Measurements from ENCODE around the gene MXD3. TPM values are rescaled to one million over a fixed set of nuclear protein-coding genes. Genes with fewer than 3 reads are reported as not detected.
"Not testable (repeated sequence)": the region's sequence is repeated elsewhere in the genome, so short reads cannot be mapped to it uniquely, and the experiment has no call there.

Gene MXD3, protein sequence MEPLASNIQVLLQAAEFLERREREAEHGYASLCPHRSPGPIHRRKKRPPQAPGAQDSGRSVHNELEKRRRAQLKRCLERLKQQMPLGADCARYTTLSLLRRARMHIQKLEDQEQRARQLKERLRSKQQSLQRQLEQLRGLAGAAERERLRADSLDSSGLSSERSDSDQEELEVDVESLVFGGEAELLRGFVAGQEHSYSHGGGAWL
- 6.9 TPM for total RNA-seq

DNA sequence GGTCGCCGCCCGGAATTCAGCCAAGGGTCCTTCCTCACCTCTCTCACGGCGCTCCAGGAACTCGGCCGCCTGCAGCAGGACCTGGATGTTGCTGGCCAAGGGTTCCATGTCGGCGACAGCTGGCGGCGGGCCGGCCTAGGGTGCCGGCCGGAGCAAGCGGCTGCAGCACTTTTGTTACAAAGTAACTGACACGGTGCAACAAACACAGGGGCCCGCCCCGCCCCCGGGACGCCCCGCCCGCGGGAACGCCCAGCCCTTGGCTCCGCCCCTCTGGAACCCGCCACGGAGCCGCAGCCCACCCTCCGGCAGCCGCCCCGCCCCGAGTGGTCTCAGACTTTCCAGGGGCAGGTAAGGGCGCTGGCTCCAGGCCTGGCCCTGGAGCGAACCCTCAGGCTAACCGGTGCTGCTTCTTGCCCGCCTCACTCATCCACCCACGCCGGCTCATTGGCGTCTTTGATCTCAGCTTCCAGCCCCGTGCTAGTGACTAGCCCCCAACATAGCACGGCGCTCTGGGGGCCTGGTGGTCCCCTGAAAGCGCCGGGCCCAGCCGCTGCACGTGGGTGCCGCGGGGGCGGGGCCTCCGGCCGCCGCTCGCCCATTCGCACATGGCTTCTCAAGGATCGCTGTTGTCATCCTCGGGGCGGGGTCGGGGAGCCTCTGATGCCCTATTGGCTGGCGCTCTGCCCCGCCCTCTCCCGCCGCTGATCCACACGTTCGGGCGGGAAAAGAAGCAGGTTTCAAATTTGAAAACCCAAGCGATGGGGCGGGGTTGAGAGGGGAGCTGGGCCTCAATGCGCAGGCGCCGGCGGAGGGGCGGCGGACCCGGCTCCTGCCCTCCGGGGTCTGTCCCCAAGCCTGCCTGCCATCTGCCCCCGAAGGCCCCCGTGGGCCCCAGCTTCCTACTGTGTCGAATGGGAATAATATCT lies at the start of gene MXD3:
TSS of gene MXD3 (minus strand) at position 176 of the 926 bp plus-strand sequence. CDS start at position 108, 68 bp downstream.
- peaks cover 67% of the 10 kb centered on the region for H3K4me1 ChIP-seq (ENCODE audit: insufficient read depth, low read length)
- no peaks in the 10 kb centered on the region for H3K9me3 ChIP-seq (ENCODE audit: low read depth, low read length)
- H3K4me3 ChIP-seq (ENCODE audit: low read length), result peak within 1 kb of the TSS; percentile 44
- no peaks in the 10 kb centered on the region for H3K27me3 ChIP-seq (ENCODE audit: insufficient read depth, low read length)

DNA sequence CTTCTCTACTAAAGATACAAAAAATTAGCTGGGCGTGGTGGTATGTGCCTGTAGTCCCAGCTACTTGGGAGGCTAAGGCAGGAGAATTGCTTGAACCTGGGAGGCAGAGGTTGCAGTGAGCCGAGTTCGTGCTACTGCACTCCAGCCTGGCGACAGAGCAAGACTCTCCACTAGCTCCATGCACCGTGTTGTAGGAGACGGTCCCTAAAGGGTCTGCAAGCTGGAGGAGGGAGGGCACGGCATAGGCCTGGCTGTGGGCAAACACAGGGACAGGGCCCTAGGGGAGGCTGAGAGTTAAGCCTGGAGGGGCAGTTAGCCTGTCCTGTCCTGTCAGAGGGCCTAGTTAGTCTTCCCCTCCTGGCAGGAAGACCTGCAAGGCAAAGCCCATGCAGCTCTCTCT lies 49.0 kb upstream of the MXD3 start:
- not testable (repeated sequence) for H3K27me3 ChIP-seq (ENCODE audit: insufficient read depth, low read length); H3K4me3 ChIP-seq (ENCODE audit: low read length); H3K9me3 ChIP-seq (ENCODE audit: low read depth, low read length)
- peaks cover 85% of the 10 kb centered on the region for H3K4me1 ChIP-seq (ENCODE audit: insufficient read depth, low read length)

DNA sequence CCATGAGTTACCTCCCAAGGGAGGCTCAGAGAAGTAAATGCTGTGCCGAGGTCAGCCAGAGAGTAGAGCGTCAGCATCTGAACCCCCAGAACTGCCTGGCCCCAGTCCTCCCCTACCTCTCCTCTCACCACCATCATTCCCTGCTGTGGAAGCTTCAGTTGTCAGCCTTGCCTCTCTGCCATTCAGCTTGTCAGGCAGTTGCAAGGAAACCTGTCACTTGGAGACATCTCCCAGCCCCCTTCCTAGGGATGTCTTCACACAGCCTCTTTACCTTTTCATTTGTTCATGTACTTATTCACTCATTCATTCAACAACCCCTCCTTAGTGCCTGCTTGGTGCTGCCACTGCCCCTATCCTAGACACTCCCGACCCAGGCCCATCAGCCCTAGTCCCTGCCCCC lies 48.2 kb upstream of the MXD3 start:
- H3K4me1 ChIP-seq (ENCODE audit: insufficient read depth, low read length), result peaks cover 93% of the 10 kb centered on the region
- no peak overlapping the region for H3K4me3 ChIP-seq (ENCODE audit: low read length)

DNA sequence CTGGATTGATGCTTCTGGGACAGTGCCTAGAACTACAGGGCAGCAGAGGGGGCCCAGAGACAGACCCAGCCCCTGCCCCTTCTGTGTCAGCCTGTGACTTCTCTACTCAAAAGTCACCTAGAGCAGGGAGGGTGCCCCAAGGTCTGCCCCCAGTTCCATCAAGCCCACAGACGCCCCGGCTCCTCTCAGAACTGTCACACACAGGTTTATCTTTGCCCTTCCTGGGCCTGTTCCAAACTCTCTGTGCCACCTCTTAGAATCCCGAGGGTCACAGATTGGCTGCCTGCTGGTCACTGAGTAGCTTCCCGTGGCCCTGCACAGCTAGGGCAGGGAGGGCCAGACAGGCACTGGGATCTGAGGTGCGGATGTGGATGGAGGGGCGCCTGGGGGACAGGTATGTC lies 47.8 kb upstream of the MXD3 start:
- peaks cover 93% of the 10 kb centered on the region for H3K4me1 ChIP-seq (ENCODE audit: insufficient read depth, low read length)
- H3K9me3 ChIP-seq (ENCODE audit: low read depth, low read length), result no peaks in the 10 kb centered on the region
- H3K27me3 ChIP-seq (ENCODE audit: insufficient read depth, low read length), result no peaks in the 10 kb centered on the region
- peak overlapping the region; percentile 61 for H3K4me3 ChIP-seq (ENCODE audit: low read length)

More for the DNA sequence above, 48.2 kb upstream of the MXD3 start:
- Histone ChIP-seq H3K9me3 (ENCODE audit: low read depth, low read length) (no peaks in the 10 kb centered on the region), H3K27me3 (ENCODE audit: insufficient read depth, low read length) (no peaks in the 10 kb centered on the region)

DNA sequence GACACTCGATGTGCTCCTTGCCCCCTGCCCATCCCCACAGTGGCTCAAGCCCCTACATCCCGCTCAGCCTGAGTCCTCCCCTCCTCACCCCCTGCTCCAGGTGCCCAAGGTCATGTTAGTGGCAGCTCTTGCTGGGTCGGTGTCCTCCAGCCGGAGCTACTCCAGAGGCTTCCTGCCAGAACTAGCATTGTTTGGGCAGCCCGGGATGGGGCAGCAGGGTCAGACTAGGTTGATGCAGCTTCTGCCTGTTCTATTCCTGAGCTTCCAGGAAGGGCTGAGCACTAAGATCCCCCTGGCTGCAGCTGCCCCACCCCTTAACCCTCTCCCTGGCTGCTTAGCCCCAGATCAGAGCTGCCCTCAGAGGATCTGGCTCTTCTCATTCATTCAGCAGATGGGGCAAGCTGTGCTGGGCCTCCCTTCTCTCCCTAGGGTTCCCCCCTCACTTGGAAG lies 46.7 kb upstream of the MXD3 start:
- Histone ChIP-seq H3K4me3 (ENCODE audit: low read length) (peak overlapping the region; percentile 61), H3K9me3 (ENCODE audit: low read depth, low read length) (no peaks in the 10 kb centered on the region), H3K27me3 (ENCODE audit: insufficient read depth, low read length) (no peaks in the 10 kb centered on the region), H3K4me1 (ENCODE audit: insufficient read depth, low read length) (peaks cover 92% of the 10 kb centered on the region)

DNA sequence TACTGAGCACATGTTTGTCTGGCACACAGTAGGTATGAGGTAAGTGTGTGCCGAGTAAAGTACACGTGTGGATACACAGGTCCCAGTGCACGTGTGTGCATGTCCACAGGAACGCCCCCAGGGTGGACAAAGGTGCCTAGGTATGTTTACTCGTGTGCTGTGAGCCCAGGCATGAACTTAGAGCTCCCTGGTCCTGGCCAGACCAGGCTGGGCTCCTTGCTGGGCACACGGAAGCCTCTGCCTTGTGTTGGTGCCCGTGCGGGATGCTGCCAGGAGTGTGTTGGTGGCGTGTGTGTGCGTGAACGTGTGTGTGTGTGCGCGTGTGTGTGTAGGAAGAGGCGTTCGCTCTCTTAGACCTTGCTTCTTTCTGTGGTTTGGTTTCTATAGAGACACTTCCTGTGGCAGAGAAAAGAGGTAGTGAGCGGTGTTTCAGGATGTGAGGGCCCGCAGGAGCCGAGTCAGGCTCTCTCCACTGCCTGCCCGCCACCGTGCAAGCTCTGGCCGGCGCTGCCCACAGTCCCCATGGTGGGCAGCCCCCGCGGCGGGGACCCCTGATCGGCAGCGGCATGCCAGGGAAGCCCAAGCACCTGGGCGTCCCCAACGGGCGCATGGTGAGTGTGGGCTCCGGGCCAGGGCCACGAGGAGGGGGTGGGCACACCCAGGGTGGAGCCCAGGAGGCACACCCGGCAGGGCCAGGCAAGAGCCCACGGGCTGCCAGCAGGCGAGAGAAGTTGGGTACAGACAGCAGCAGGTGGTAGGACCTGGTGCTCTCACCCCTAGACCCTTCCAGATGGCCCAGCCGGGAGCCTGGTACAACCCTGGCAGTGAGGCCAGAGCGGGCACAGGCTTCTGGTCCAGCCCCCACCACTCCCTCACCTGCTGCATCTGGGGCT lies 46.0 kb upstream of the MXD3 start, which contains the start of gene RGS14:
TSS of gene RGS14 (plus strand) at position 466 of the 893 bp plus-strand sequence. CDS start at position 567, 101 bp downstream.
- no peaks in the 10 kb centered on the region for H3K27me3 ChIP-seq (ENCODE audit: insufficient read depth, low read length)
- peaks cover 92% of the 10 kb centered on the region for H3K4me1 ChIP-seq (ENCODE audit: insufficient read depth, low read length)
- no peaks in the 10 kb centered on the region for H3K9me3 ChIP-seq (ENCODE audit: low read depth, low read length)
- peak within 1 kb of the TSS; percentile 61 for H3K4me3 ChIP-seq (ENCODE audit: low read length)

DNA sequence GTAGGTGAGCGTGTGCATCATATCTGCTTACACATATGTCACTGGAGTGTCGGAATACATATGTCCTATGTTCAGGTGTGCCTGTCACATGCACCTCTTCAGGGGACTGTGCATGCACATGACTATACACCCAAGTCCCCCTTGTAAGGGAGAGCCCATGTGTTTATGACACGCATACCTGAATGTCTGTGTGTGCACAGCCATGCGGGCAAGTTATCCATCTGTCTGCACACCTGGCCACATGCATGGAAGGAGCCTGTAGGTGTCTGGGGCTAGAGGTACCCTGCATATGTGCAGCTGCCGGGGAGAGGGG lies 45.4 kb upstream of the MXD3 start:
- no peaks in the 10 kb centered on the region for H3K9me3 ChIP-seq (ENCODE audit: low read depth, low read length)
- H3K4me1 ChIP-seq (ENCODE audit: insufficient read depth, low read length), result peaks cover 92% of the 10 kb centered on the region
- no peak overlapping the region for H3K4me3 ChIP-seq (ENCODE audit: low read length)
- no peaks in the 10 kb centered on the region for H3K27me3 ChIP-seq (ENCODE audit: insufficient read depth, low read length)

DNA sequence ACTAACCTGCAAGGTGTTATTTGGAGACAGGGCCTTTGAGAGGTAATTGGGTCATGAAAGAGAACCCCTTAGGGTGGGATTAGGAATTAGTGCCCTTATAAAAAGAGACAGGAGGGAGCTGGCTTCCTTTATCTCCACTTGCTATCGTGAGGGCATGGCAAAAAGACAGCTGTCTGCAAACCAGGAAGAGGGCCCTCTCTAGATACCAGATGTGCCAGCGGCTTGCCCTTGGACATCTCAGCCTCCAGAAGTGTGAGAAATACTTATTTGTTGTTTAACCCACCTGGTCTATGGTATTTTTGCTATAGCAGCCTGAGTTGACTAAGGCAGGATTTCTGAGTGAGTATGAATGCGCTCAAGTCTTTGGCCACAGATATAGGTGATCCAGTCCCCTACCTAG lies 45.0 kb upstream of the MXD3 start:
- Histone ChIP-seq H3K4me1 (ENCODE audit: insufficient read depth, low read length) (peaks cover 91% of the 10 kb centered on the region), H3K9me3 (ENCODE audit: low read depth, low read length) (no peaks in the 10 kb centered on the region), H3K27me3 (ENCODE audit: insufficient read depth, low read length) (no peaks in the 10 kb centered on the region), H3K4me3 (ENCODE audit: low read length) (no peak overlapping the region)

DNA sequence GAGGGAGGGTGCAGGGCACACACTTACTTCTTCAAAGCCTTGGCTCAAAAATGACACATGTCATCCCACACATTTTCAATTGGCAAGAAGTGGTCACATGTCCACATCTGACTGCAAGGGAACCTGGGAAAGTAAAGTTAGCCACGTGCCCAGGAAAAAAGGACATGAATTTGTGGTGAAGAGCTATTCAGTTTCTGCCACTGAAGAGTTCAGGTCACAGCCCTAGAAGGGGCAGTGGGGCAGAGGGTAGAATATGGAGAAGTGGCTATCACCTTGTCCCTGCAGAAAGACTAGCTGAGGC lies 44.1 kb upstream of the MXD3 start:
- Histone ChIP-seq H3K27me3 (ENCODE audit: insufficient read depth, low read length) (no peaks in the 10 kb centered on the region), H3K4me3 (ENCODE audit: low read length) (no peak overlapping the region), H3K4me1 (ENCODE audit: insufficient read depth, low read length) (peaks cover 86% of the 10 kb centered on the region), H3K9me3 (ENCODE audit: low read depth, low read length) (no peaks in the 10 kb centered on the region)

DNA sequence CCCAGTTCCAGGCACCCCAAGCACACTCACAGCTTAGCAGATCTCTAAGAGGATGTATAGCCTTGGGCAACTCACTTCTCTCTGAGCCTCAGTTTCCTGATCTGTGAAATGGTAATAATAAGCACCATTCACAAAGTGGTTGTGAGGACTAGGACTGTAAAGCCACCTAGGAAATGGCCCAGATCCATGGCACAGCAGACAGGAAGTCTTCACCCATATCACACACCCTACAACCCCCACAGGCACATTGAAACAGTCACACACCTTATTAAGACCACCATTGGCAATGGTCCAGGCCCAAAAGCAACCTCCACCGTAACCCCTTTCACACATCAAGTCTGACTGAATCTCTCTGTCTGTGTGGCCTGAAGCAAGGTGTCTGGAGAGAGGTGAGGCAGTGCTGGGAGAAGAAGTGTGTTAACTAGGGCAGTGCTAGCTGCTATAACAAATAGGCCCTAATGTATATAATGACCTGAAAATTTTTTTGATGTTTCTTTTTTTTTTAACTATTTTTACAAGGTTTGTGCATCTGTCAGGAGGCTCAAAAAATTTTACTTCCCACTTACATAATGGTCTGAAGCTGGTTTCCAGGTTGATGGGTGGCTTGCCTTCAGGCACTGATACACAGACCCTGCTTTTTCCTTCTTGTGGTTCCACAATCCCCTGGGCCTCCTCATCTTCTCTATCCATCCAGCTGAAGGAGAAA lies 43.6 kb upstream of the MXD3 start:
- H3K4me1 ChIP-seq (ENCODE audit: insufficient read depth, low read length), result peaks cover 86% of the 10 kb centered on the region
- no peak overlapping the region for H3K4me3 ChIP-seq (ENCODE audit: low read length)
- H3K27me3 ChIP-seq (ENCODE audit: insufficient read depth, low read length), result no peaks in the 10 kb centered on the region
- no peaks in the 10 kb centered on the region for H3K9me3 ChIP-seq (ENCODE audit: low read depth, low read length)

DNA sequence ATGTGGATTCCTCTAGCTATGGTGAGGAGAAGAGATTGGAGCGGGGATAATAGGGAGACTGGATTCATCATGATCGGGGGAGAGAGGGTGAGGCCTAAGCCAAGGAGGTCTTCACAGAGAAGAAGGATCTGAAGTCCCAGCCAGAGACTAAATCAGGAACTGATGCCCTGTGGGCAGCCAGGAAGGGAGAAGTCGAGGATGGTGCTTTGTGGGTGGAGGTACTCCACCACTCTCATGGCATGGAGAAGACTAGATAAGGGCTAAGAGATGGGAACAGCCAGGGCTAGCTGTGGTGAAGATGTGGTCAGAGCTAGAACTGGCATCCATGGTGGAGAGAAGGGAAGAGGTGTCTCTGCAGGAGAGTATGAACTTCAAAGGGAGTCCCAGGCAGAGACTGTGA lies 43.0 kb upstream of the MXD3 start:
- H3K9me3 ChIP-seq (ENCODE audit: low read depth, low read length), result no peaks in the 10 kb centered on the region
- H3K27me3 ChIP-seq (ENCODE audit: insufficient read depth, low read length), result no peaks in the 10 kb centered on the region
- peaks cover 86% of the 10 kb centered on the region for H3K4me1 ChIP-seq (ENCODE audit: insufficient read depth, low read length)
- no peak overlapping the region for H3K4me3 ChIP-seq (ENCODE audit: low read length)

DNA sequence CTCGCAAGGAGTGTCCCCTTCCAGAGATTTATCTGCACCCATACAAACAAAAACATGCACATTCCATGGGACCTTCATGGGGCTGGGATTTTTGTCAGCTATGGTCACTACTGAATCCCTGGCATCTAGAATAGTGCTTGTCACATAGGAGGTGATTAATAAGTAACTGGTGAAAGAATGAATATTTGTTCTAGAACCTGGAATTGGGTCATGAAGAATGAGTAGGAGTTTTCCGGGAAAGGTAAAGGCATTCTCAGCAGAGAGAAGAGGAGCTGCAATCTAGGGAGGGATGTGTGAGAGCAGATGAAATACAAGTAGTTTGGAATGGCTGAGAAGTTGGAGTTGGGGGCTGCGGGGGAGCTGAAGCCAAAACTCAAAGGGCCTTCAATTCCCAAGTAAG lies 42.6 kb upstream of the MXD3 start:
- H3K27me3 ChIP-seq (ENCODE audit: insufficient read depth, low read length), result no peaks in the 10 kb centered on the region
- peaks cover 86% of the 10 kb centered on the region for H3K4me1 ChIP-seq (ENCODE audit: insufficient read depth, low read length)
- H3K4me3 ChIP-seq (ENCODE audit: low read length), result no peak overlapping the region
- no peaks in the 10 kb centered on the region for H3K9me3 ChIP-seq (ENCODE audit: low read depth, low read length)

DNA sequence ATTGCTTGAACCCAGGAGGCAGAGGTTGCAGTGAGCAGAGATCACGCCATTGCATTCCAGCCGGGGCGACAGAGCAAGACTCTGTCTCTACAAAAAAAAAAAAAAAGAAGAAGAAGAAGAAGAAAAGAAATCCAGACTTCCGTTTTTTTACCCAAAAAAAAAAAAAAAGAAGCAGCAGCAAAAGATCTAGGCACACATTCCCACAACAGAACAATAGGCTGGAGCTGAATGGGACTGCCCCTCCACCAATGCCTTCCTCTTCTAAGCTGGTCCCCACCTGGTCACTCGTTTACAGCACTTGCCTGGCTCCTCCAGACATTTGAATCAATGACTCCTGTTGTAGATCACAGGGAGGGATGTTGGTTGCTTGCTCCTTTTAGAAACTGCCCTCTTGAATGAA lies 41.4 kb upstream of the MXD3 start:
- peaks cover 87% of the 10 kb centered on the region for H3K4me1 ChIP-seq (ENCODE audit: insufficient read depth, low read length)

DNA sequence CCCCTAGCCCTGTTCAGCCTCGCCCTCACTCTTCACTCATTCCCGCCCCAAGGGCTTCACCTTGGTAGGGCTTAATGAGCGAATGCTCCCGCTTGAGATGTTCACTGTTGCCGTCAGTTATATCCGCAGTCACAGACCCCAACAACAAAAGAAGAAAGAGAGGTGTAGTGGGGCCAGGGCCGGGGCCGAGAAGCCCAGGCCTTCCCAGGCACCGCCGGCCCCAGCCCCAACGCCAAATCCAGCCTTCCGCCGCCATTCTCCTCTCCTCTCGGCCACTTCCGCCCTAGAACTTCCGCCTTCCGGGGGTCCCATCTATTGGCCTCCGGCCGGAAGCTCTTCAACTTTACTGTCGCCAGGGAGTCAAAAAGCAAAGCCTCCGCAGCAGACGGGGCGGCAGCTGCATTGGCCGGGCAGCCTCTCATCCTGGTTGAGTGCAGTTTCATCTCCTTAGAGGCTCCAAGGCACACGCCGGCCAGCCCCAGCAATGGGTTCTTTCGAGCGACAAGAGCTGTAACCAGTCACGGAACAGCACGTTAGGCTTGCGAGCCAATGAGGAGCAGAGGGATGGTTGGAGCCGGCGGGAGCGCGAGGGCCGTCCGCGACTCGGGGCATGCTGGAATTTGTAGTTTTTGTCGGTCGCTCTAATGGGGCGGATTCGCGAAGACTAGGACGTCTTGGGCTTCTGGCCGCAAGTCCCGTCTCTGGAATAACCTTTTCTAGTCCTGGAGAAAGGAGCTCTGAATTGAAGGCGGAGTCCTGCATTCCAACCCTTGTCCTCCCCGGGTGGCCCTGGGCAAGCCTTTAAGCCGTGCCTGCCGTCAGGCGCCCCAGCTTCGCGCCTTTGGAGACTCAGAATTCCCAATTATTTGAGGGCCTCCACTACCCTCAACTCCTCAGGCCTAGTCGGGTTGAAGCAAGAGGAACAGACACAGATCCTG lies 40.0 kb upstream of the MXD3 start, which contains the start of gene LMAN2:
TSS of gene LMAN2 (minus strand) at position 277 of the 938 bp plus-strand sequence. CDS start at position 256, 21 bp downstream.
- H3K27me3 ChIP-seq (ENCODE audit: insufficient read depth, low read length), result no peaks in the 10 kb centered on the region
- peak within 1 kb of the TSS; percentile 66 for H3K4me3 ChIP-seq (ENCODE audit: low read length)
- peaks cover 87% of the 10 kb centered on the region for H3K4me1 ChIP-seq (ENCODE audit: insufficient read depth, low read length)
- no peaks in the 10 kb centered on the region for H3K9me3 ChIP-seq (ENCODE audit: low read depth, low read length)

More for the DNA sequence above, 41.4 kb upstream of the MXD3 start:
- Histone ChIP-seq H3K27me3 (ENCODE audit: insufficient read depth, low read length) (no peaks in the 10 kb centered on the region), H3K9me3 (ENCODE audit: low read depth, low read length) (no peaks in the 10 kb centered on the region), H3K4me3 (ENCODE audit: low read length) (no peak overlapping the region)
